CD8-positive, alpha-beta memory T cell (primary cell): ENCODE data around the gene SON. TPM values are rescaled to one million over a fixed set of nuclear protein-coding genes. Genes with fewer than 3 reads are reported as not detected.
A peak's percentile ranks its signal among the peaks of the same experiment; 100 is the strongest.

Experiments
- CTCF ChIA-PET: fragments of 350-600 bp; sonication (Branson Sonifier 250); formaldehyde crosslinking; loops from one replicate; lab custom pipeline; 2021; ENCODE audit warnings: antibody characterized with exemption; lab: Charles Lee
- POLR2A ChIA-PET: fragments of 350-600 bp; sonication (Branson Sonifier 250); formaldehyde crosslinking; loops from one replicate; lab custom pipeline; 2021; ENCODE audit warnings: antibody characterized with exemption; lab: Charles Lee
- DNase-seq, 5 donors: peaks; one replicate each; pipeline versions ENCODE4 v3.0.0 to v3.0.0-alpha.2; 2020 to 2022; ENCODE audit warnings: mixed read lengths in 1 of 5
- H3K27ac ChIP-seq: one replicate; pipeline ENCODE4 v1.7.0; 2013; ENCODE audit warnings: low read depth, mild to moderate bottlenecking, low read length, moderate library complexity
- H3K27me3 ChIP-seq: 2 replicates; pipeline ENCODE4 v1.7.0; 2013; ENCODE audit warnings: low read length, mild to moderate bottlenecking; ENCODE audit not compliant: insufficient read depth, poor library complexity, severe bottlenecking
- H3K36me3 ChIP-seq: 2 replicates; pipeline ENCODE4 v1.7.0; 2013; ENCODE audit warnings: mild to moderate bottlenecking, low read length, moderate library complexity; ENCODE audit not compliant: insufficient read depth
- H3K4me1 ChIP-seq: 2 replicates; pipeline ENCODE4 v1.7.0; 2013; ENCODE audit warnings: mild to moderate bottlenecking, low read length, moderate library complexity; ENCODE audit not compliant: insufficient read depth
- H3K4me3 ChIP-seq: 2 replicates; pipeline ENCODE4 v1.7.0; 2013; ENCODE audit warnings: mild to moderate bottlenecking, low read length
- H3K9me3 ChIP-seq: 2 replicates; pipeline ENCODE4 v1.7.0; 2013; ENCODE audit warnings: mild to moderate bottlenecking, low read length
- H3K27ac Mint-ChIP-seq, 8 donors: one replicate each; pipeline ENCODE4 v1.8.0; 2020 to 2021; ENCODE audit warnings: mixed read lengths in 8 of 8, mild to moderate bottlenecking in 6 of 8, inconsistent platforms in 3 of 8, moderate library complexity in 3 of 8
- H3K27me3 Mint-ChIP-seq, 2 donors: one replicate each; pipeline ENCODE4 v1.8.0; 2020 to 2021; ENCODE audit warnings: mixed read lengths in 2 of 2, mild to moderate bottlenecking in 1 of 2, moderate library complexity in 1 of 2
- H3K36me3 Mint-ChIP-seq, 3 donors: one replicate each; pipeline ENCODE4 v1.8.0; 2020 to 2021; ENCODE audit warnings: mixed read lengths in 3 of 3, inconsistent platforms in 1 of 3, mild to moderate bottlenecking in 1 of 3
- H3K4me1 Mint-ChIP-seq, 3 donors: one replicate each; pipeline ENCODE4 v1.8.0; 2020 to 2021; ENCODE audit warnings: mixed read lengths in 3 of 3, inconsistent platforms in 1 of 3, mild to moderate bottlenecking in 1 of 3
- H3K4me3 Mint-ChIP-seq, 7 donors: one replicate each; pipeline ENCODE4 v1.8.0; 2020 to 2021; ENCODE audit warnings: mixed read lengths in 7 of 7, mild to moderate bottlenecking in 6 of 7, moderate library complexity in 4 of 7, inconsistent platforms in 2 of 7
- H3K9me3 Mint-ChIP-seq, 5 donors: one replicate each; pipeline ENCODE4 v1.8.0; 2020 to 2022; ENCODE audit warnings: mixed read lengths in 5 of 5, mild to moderate bottlenecking in 3 of 5, moderate library complexity in 2 of 5, inconsistent platforms in 1 of 5
- polyA plus RNA-seq: library from polyadenylated mRNA; unstranded; fragments of 300-500 nt; fragmentation: Illumina TruSeq; gene quantifications from one replicate; pipeline ENCODE4 v1.2.3, GENCODE V29; 2021
- total RNA-seq, 2 experiments: library from RNA; stranded (reverse); gene quantifications; one replicate each; pipeline ENCODE4 v1.2.3, GENCODE V29; 2021

The SON gene
- total and polyA plus RNA-seq, 3 experiments from 2014 or later: 316 to 715 (median 339) TPM

DNA sequence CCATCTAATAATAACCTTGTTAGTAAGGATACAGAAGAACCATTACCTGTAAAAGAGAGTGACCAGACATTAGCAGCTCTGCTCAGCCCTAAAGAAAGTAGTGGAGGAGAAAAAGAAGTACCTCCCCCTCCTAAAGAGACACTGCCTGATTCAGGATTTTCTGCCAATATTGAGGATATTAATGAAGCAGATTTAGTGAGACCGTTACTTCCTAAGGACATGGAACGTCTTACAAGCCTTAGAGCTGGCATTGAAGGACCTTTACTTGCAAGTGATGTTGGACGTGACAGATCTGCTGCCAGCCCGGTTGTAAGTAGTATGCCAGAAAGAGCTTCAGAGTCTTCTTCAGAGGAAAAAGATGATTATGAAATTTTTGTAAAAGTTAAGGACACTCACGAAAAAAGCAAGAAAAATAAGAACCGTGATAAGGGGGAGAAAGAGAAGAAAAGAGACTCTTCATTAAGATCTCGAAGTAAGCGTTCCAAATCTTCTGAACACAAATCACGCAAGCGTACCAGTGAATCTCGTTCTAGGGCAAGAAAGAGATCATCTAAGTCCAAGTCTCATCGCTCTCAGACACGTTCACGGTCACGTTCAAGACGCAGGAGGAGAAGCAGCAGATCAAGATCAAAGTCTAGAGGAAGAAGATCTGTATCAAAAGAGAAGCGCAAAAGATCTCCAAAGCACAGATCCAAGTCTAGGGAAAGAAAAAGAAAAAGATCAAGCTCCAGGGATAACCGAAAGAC lies 11.6 kb downstream of the SON start:
- Mint-ChIP-seq H3K9me3 (no peaks in the 10 kb centered on the region), H3K27me3 (no peaks in the 10 kb centered on the region), H3K4me3 (peak overlapping the region in 4 of 7 donors; percentile 7 to 41 (median 32)), H3K4me1 (peaks cover 51 to 75% (median 72%) of the 10 kb centered on the region in 3 donors), H3K27ac (peak overlapping the region in 5 of 8 donors; percentile 36 to 67 (median 62)), H3K36me3 (peaks cover 33 to 94% (median 37%) of the 10 kb centered on the region in 3 donors)
- DNase-seq: no peak
- POLR2A ChIA-PET: no interaction called here
- peaks cover 76% of the 10 kb centered on the region for H3K36me3 ChIP-seq
- H3K4me1 ChIP-seq: peaks cover 22% of the 10 kb centered on the region
- H3K27ac ChIP-seq: no peak overlapping the region
- CTCF ChIA-PET: no interaction called here
- H3K4me3 ChIP-seq: no peak overlapping the region
- H3K27me3 ChIP-seq: no peaks in the 10 kb centered on the region
- H3K9me3 ChIP-seq: no peaks in the 10 kb centered on the region

DNA sequence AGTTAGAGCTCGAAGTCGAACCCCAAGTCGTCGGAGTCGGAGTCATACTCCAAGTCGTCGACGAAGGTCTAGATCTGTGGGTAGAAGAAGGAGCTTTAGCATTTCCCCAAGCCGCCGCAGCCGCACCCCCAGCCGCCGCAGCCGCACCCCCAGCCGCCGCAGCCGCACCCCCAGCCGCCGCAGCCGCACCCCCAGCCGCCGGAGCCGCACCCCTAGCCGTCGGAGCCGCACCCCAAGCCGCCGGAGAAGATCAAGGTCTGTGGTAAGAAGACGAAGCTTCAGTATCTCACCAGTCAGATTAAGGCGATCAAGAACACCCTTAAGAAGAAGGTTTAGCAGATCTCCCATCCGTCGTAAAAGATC lies 12.1 kb downstream of the SON start:
- H3K36me3 Mint-ChIP-seq: peaks cover 38 to 94% (median 40%) of the 10 kb centered on the region in 3 donors
- POLR2A ChIA-PET: no interaction called here
- H3K4me1 ChIP-seq: peaks cover 22% of the 10 kb centered on the region
- no peaks in the 10 kb centered on the region for H3K27me3 Mint-ChIP-seq
- H3K27ac Mint-ChIP-seq: peak overlapping the region in 3 of 8 donors; percentile 62 to 67 (median 65)
- peak overlapping the region in 4 of 7 donors; percentile 7 to 41 (median 32) for H3K4me3 Mint-ChIP-seq
- no peaks in the 10 kb centered on the region for H3K9me3 Mint-ChIP-seq
- peaks cover 49 to 75% (median 72%) of the 10 kb centered on the region in 3 donors for H3K4me1 Mint-ChIP-seq
- no peaks in the 10 kb centered on the region for H3K27me3 ChIP-seq
- no peak overlapping the region for H3K4me3 ChIP-seq
- CTCF ChIA-PET: no interaction called here
- peaks cover 77% of the 10 kb centered on the region for H3K36me3 ChIP-seq
- no peak for DNase-seq
- no peaks in the 10 kb centered on the region for H3K9me3 ChIP-seq
- H3K27ac ChIP-seq: no peak overlapping the region

DNA sequence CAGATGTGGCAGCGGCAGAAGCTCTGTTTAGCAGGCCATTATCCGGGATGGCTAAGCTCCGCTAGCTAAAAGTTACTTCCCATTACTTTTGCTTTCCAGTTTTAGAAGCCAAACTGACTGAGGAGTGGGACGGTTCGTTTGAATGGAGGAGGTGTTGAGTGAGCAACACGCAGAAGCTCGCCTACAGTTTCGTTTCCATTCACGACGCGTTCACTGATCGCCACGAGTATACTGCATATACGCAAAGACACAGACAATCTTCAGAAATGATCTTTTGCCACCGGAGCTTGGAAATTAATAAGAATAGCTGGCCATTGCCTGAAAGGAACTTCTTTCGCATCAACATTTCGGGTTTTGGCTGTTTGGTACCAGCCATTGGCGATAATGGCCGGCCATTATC lies 14.6 kb downstream of the SON start:
- H3K4me1 ChIP-seq: peaks cover 24% of the 10 kb centered on the region
- ChIA-PET POLR2A (interaction anchor here (1.2 kb wide), 1 partner anchor 14 kb away, joined by 4 read pairs; no protein-coding TSS in a partner anchor), CTCF (interaction anchor here (0.8 to 1.6 kb wide), 2 partner anchors 49 to 110 kb away, joined by 3 to 4 read pairs; no protein-coding TSS in a partner anchor)
- H3K9me3 ChIP-seq: no peaks in the 10 kb centered on the region
- Mint-ChIP-seq H3K27ac (peak overlapping the region in 2 of 8 donors; percentile 48 to 69), H3K4me1 (peaks cover 65 to 91% (median 89%) of the 10 kb centered on the region in 3 donors), H3K27me3 (no peaks in the 10 kb centered on the region), H3K9me3 (no peaks in the 10 kb centered on the region), H3K36me3 (peaks cover 36 to 94% (median 46%) of the 10 kb centered on the region in 3 donors), H3K4me3 (peak overlapping the region in 1 of 7 donors; percentile 78)
- H3K27ac ChIP-seq: no peak overlapping the region
- no peaks in the 10 kb centered on the region for H3K27me3 ChIP-seq
- H3K36me3 ChIP-seq: peaks cover 63% of the 10 kb centered on the region
- no peak for DNase-seq
- no peak overlapping the region for H3K4me3 ChIP-seq

GRCh38 chr21:33558777-33559421 lies 16.1 kb downstream of the SON start:
- H3K4me1 Mint-ChIP-seq: peaks cover 73 to 95% (median 92%) of the 10 kb centered on the region in 3 donors

GRCh38 chr21:33559813-33560212 lies 17.0 kb downstream of the SON start:
- Histone ChIP-seq H3K27me3 (no peaks in the 10 kb centered on the region), H3K4me3 (no peak overlapping the region), H3K4me1 (peaks cover 21% of the 10 kb centered on the region), H3K36me3 (peaks cover 42% of the 10 kb centered on the region), H3K27ac (no peak overlapping the region), H3K9me3 (no peaks in the 10 kb centered on the region)
- CTCF ChIA-PET: no interaction called here
- H3K4me1 Mint-ChIP-seq: peaks cover 66 to 87% (median 86%) of the 10 kb centered on the region in 3 donors
- no peak for DNase-seq
- no peak overlapping the region for H3K4me3 Mint-ChIP-seq
- no peaks in the 10 kb centered on the region for H3K27me3 Mint-ChIP-seq
- peaks cover 27 to 87% (median 35%) of the 10 kb centered on the region in 3 donors for H3K36me3 Mint-ChIP-seq
- POLR2A ChIA-PET: no interaction called here
- H3K27ac Mint-ChIP-seq: peak overlapping the region in 1 of 8 donors; percentile 51
- no peaks in the 10 kb centered on the region for H3K9me3 Mint-ChIP-seq

More at GRCh38 chr21:33558777-33559421, 16.1 kb downstream of the SON start:
- H3K4me3 ChIP-seq: no peak overlapping the region
- Mint-ChIP-seq H3K27me3 (no peaks in the 10 kb centered on the region), H3K36me3 (peaks cover 33 to 92% (median 39%) of the 10 kb centered on the region in 3 donors), H3K4me3 (no peak overlapping the region), H3K9me3 (no peaks in the 10 kb centered on the region), H3K27ac (peak overlapping the region in 1 of 8 donors; percentile 42)
- ChIA-PET CTCF (interaction anchor here (1.6 kb wide), 1 partner anchor 47 kb away, joined by 4 read pairs; no protein-coding TSS in a partner anchor), POLR2A (interaction anchor here (0.7 kb wide), 1 partner anchor 17 kb away, joined by 5 read pairs; the partner anchor contains the start of gene GART)
- H3K4me1 ChIP-seq: peaks cover 27% of the 10 kb centered on the region
- peaks cover 51% of the 10 kb centered on the region for H3K36me3 ChIP-seq
- no peak for DNase-seq
- H3K9me3 ChIP-seq: no peaks in the 10 kb centered on the region
- H3K27me3 ChIP-seq: no peaks in the 10 kb centered on the region
- H3K27ac ChIP-seq: no peak overlapping the region

- Histone ChIP-seq H3K36me3 (peaks cover 42% of the 10 kb centered on the region), H3K4me1 (peaks cover 14% of the 10 kb centered on the region), H3K27ac (no peak overlapping the region), H3K9me3 (no peaks in the 10 kb centered on the region), H3K27me3 (no peaks in the 10 kb centered on the region), H3K4me3 (no peak overlapping the region)
- Mint-ChIP-seq H3K4me3 (no peak overlapping the region), H3K36me3 (peaks cover 27 to 85% (median 32%) of the 10 kb centered on the region in 3 donors), H3K9me3 (no peaks in the 10 kb centered on the region), H3K27ac (peak overlapping the region in 6 of 8 donors; percentile 8 to 86 (median 53)), H3K27me3 (no peaks in the 10 kb centered on the region), H3K4me1 (peaks cover 59 to 85% (median 84%) of the 10 kb centered on the region in 3 donors)
- no peak for DNase-seq
- POLR2A ChIA-PET: no interaction called here
- CTCF ChIA-PET: no interaction called here
Measured at GRCh38 chr21:33560965-33561364, 18.1 kb downstream of the SON start.

DNA sequence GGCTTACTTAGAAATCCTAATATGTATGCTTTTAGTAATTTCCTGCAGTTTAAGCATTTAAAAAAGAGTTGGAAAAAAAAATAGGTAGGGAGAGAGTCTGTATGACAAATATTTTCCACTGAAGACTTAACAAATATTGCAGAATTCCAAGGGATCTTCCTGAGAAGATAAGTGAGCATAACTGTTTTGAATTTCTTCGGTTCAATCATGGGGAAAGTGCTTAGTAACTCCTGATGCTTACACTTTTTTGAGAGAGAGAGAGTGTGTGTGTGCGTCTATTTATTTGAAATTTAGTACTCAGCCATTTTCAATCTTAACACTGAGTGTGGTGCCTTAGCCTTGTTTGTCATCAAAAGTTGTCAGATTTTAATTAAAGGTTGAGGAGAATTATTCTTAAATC lies 18.5 kb downstream of the SON start:
- Histone ChIP-seq H3K9me3 (no peaks in the 10 kb centered on the region), H3K36me3 (peaks cover 42% of the 10 kb centered on the region), H3K27me3 (no peaks in the 10 kb centered on the region), H3K4me3 (no peak overlapping the region), H3K27ac (no peak overlapping the region), H3K4me1 (peaks cover 11% of the 10 kb centered on the region)
- Mint-ChIP-seq H3K27me3 (no peaks in the 10 kb centered on the region), H3K4me3 (no peak overlapping the region), H3K9me3 (no peaks in the 10 kb centered on the region), H3K27ac (peak overlapping the region in 5 of 8 donors; percentile 8 to 86 (median 53)), H3K36me3 (peaks cover 27 to 81% (median 31%) of the 10 kb centered on the region in 3 donors), H3K4me1 (peaks cover 56 to 84% (median 84%) of the 10 kb centered on the region in 3 donors)
- CTCF ChIA-PET: no interaction called here
- DNase-seq: no peak
- POLR2A ChIA-PET: no interaction called here
